CD1c-positive myeloid dendritic cell (primary cell): Measurements from ENCODE around the gene UNCX.

Experiments
- DNase-seq: peaks from one replicate; pipeline ENCODE4 v3.0.0-alpha.2; 2016; ENCODE audit errors: extremely low spot score

Gene UNCX

GRCh38 chr7:1243964-1244416 is 11.3 kb downstream of the UNCX start:
- no peak for DNase-seq

- DNase-seq = no peak
Measured at GRCh38 chr7:1244700-1245523, 12.2 kb downstream of the UNCX start.

- no peak for DNase-seq
Measured at GRCh38 chr7:1245524-1246050, 12.9 kb downstream of the UNCX start.

GRCh38 chr7:1246160-1246870 is 13.6 kb downstream of the UNCX start:
- no peak for DNase-seq

GRCh38 chr7:1246871-1247526 is 14.3 kb downstream of the UNCX start:
- DNase-seq = no peak

GRCh38 chr7:1247527-1248041 is 14.9 kb downstream of the UNCX start:
- DNase-seq = no peak

GRCh38 chr7:1248143-1248915 is 15.7 kb downstream of the UNCX start:
- DNase-seq = no peak

GRCh38 chr7:1248916-1249581 is 16.4 kb downstream of the UNCX start:
- no peak for DNase-seq

GRCh38 chr7:1249731-1250130 is 17.1 kb downstream of the UNCX start:
- DNase-seq = no peak

GRCh38 chr7:1250901-1251300 is 18.2 kb downstream of the UNCX start:
- DNase-seq = no peak

- no peak for DNase-seq
Measured at GRCh38 chr7:1251796-1252539, 19.3 kb downstream of the UNCX start.

- DNase-seq = no peak
Measured at GRCh38 chr7:1252540-1253090, 19.9 kb downstream of the UNCX start.

GRCh38 chr7:1253681-1254181 is 21.1 kb downstream of the UNCX start:
- DNase-seq = no peak

GRCh38 chr7:1254281-1255079 is 21.8 kb downstream of the UNCX start:
- no peak for DNase-seq

- DNase-seq = no peak
Measured at GRCh38 chr7:1255080-1255816, 22.6 kb downstream of the UNCX start.

GRCh38 chr7:1255817-1256340 is 23.2 kb downstream of the UNCX start:
- DNase-seq = no peak

GRCh38 chr7:1256621-1257020 is 23.9 kb downstream of the UNCX start:
- DNase-seq = no peak

- DNase-seq = no peak
Measured at GRCh38 chr7:1257221-1257620, 24.5 kb downstream of the UNCX start.
